Osteocyte (in vitro differentiated cells): ENCODE measurements around the gene KRTAP10-6. TPM values are rescaled to one million over a fixed set of nuclear protein-coding genes. Genes with fewer than 3 reads are reported as not detected.

Source experiments
- DNase-seq: peaks from one replicate; pipeline ENCODE4 v3.0.0; 2021; ENCODE audit warnings: mixed read lengths; ENCODE audit not compliant: unreplicated experiment; ENCODE audit errors: extremely low spot score
- H3K27ac Mint-ChIP-seq: one replicate; pipeline ENCODE4 v1.8.0; 2021; ENCODE audit warnings: mild to moderate bottlenecking, mixed read lengths; ENCODE audit not compliant: unreplicated experiment
- H3K27me3 Mint-ChIP-seq: one replicate; pipeline ENCODE4 v1.8.0; 2021; ENCODE audit warnings: mixed read lengths; ENCODE audit not compliant: unreplicated experiment
- H3K36me3 Mint-ChIP-seq: one replicate; pipeline ENCODE4 v1.8.0; 2021; ENCODE audit warnings: mixed read lengths; ENCODE audit not compliant: unreplicated experiment
- H3K4me1 Mint-ChIP-seq: one replicate; pipeline ENCODE4 v1.8.0; 2021; ENCODE audit warnings: mixed read lengths; ENCODE audit not compliant: unreplicated experiment
- H3K4me3 Mint-ChIP-seq: one replicate; pipeline ENCODE4 v1.8.0; 2021; ENCODE audit warnings: mild to moderate bottlenecking, moderate library complexity, mixed read lengths; ENCODE audit not compliant: unreplicated experiment
- H3K9me3 Mint-ChIP-seq: one replicate; pipeline ENCODE4 v1.8.0; 2021; ENCODE audit warnings: mixed read lengths; ENCODE audit not compliant: unreplicated experiment
- total RNA-seq: library from RNA; stranded (reverse); gene quantifications from 2 replicates; pipeline ENCODE4 v1.2.1, GENCODE V29; 2021
- TF ChIP-seq, protein P1 (sequence below): fragments of 200-600 bp; sonication (generic); IDR thresholded peaks from 2 replicates; pipeline ENCODE4 v1.5.0; 2021; ENCODE audit warnings: antibody characterized with exemption, mild to moderate bottlenecking, moderate library complexity

KRTAP10-6 gene
- total RNA-seq, 1 donor from 2014 or later = not detected

DNA sequence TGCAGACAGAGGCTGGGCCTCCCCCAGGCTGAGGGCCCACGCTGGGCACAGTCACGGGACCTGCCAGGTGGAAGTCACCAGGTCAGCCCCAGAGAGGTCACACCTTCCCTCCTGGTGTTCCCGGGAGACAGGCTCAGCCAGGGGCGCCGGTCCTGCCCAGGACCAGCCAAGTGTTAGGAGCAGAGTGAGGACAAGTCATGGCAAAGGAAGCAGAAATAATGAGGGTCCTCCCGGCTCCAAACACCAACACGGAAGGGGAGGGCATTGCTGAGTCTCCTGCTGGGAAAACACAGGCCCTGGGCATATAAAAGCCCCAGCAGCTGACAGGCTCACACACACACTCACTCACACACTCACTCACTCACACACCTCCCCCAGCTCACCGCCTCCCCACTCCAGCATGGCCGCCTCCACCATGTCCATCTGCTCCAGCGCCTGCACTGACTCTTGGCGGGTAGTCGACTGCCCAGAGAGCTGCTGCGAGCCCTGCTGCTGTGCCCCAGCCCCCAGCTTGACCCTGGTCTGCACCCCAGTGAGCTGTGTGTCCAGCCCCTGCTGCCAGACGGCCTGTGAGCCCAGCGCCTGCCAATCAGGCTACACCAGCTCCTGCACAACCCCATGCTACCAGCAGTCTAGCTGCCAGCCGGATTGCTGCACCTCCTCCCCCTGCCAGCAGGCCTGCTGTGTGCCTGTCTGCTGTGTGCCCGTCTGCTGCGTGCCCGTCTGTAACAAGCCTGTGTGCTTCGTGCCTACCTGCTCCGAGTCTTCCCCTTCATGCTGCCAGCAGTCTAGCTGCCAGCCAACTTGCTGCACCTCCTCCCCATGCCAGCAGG is 44.9 kb upstream of the KRTAP10-6 start, which contains the start of gene KRTAP10-10:
TSS of gene KRTAP10-10 (plus strand) at position 339 of the 833 bp plus-strand sequence. CDS start at position 401, 62 bp downstream.
- peaks cover 16% of the 10 kb centered on the region for H3K27me3 Mint-ChIP-seq
- no peak within 1 kb of the TSS for H3K4me3 Mint-ChIP-seq
- peaks cover 12% of the 10 kb centered on the region for H3K9me3 Mint-ChIP-seq
- TF ChIP-seq, protein P1, sequence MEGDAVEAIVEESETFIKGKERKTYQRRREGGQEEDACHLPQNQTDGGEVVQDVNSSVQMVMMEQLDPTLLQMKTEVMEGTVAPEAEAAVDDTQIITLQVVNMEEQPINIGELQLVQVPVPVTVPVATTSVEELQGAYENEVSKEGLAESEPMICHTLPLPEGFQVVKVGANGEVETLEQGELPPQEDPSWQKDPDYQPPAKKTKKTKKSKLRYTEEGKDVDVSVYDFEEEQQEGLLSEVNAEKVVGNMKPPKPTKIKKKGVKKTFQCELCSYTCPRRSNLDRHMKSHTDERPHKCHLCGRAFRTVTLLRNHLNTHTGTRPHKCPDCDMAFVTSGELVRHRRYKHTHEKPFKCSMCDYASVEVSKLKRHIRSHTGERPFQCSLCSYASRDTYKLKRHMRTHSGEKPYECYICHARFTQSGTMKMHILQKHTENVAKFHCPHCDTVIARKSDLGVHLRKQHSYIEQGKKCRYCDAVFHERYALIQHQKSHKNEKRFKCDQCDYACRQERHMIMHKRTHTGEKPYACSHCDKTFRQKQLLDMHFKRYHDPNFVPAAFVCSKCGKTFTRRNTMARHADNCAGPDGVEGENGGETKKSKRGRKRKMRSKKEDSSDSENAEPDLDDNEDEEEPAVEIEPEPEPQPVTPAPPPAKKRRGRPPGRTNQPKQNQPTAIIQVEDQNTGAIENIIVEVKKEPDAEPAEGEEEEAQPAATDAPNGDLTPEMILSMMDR = no peak
- H3K4me1 Mint-ChIP-seq = no peaks in the 10 kb centered on the region
- H3K36me3 Mint-ChIP-seq = no peaks in the 10 kb centered on the region
- peak; percentile 80 for DNase-seq
- H3K27ac Mint-ChIP-seq = no peak within 1 kb of the TSS

- DNase-seq = peak; percentile 73
These were observed 44.1 kb upstream of the KRTAP10-6 start for GRCh38 chr21:44636209-44637017.

GRCh38 chr21:44632067-44632466 is 39.8 kb upstream of the KRTAP10-6 start:
- Mint-ChIP-seq H3K36me3 (peaks cover 3% of the 10 kb centered on the region), H3K4me3 (no peak overlapping the region), H3K9me3 (peaks cover 23% of the 10 kb centered on the region), H3K27me3 (peaks cover 8% of the 10 kb centered on the region), H3K27ac (no peak overlapping the region), H3K4me1 (no peaks in the 10 kb centered on the region)
- DNase-seq = no peak
- TF ChIP-seq, protein P1 = no peak

More at GRCh38 chr21:44636209-44637017, 44.1 kb upstream of the KRTAP10-6 start:
- Mint-ChIP-seq H3K27me3 (peaks cover 16% of the 10 kb centered on the region), H3K27ac (no peak overlapping the region), H3K36me3 (no peaks in the 10 kb centered on the region), H3K4me3 (no peak overlapping the region), H3K4me1 (no peaks in the 10 kb centered on the region), H3K9me3 (peaks cover 16% of the 10 kb centered on the region)
- TF ChIP-seq, protein P1 = no peak

DNA sequence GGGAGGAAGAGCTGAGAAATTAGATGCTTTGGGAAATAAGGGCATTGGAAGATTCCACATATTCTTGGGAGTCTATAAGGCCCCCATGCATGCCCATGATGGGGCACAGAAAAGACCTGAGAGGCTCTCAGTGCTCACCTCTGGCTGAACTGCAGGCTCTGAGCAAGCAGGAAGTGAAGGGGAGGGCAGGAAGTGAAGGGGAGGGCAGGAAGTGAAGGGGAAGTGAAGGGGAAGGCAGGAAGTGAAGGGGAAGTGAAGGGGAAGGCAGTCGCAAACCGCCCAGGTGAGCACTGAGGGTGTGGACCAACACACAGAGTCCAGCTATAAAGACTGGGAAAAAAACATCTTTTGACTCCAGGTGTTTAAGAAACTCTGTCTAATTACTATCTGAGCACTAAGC is 38.1 kb upstream of the KRTAP10-6 start:
- TF ChIP-seq, protein P1 = no peak
- peaks cover 4% of the 10 kb centered on the region for H3K27me3 Mint-ChIP-seq
- H3K4me3 Mint-ChIP-seq = no peak overlapping the region
- no peak overlapping the region for H3K27ac Mint-ChIP-seq
- peak; percentile 23 for DNase-seq
- peaks cover 3% of the 10 kb centered on the region for H3K36me3 Mint-ChIP-seq
- H3K9me3 Mint-ChIP-seq = peaks cover 23% of the 10 kb centered on the region
- no peaks in the 10 kb centered on the region for H3K4me1 Mint-ChIP-seq
